SK-N-SH treated with all-trans-retinoic acid at 6 μM for 48 hours (cell line): Measurements from ENCODE around the gene CCDC57.

ENCODE experiments used
- ATAC-seq: fragments of 200-7000 bp; cut with Tn5 transposase; 3 replicates; pipeline ENCODE4 v1.9.1; 2020; ENCODE audit warnings: mild to moderate bottlenecking, moderate library complexity
- ARNTL ChIP-seq: fragments of 450-650 bp; formaldehyde crosslinking; IDR thresholded peaks from 2 replicates; pipeline ENCODE4 v1.5.0; 2020; ENCODE audit warnings: low read depth, mild to moderate bottlenecking, moderate library complexity, borderline replicate concordance
- BACH2 ChIP-seq: fragments of 250-450 bp; sonication (Bioruptor Pico); IDR thresholded peaks from 2 replicates; pipeline ENCODE4 v1.9.0; 2021; ENCODE audit warnings: mild to moderate bottlenecking, borderline replicate concordance
- CREB5 ChIP-seq: fragments of 250-450 bp; sonication (Bioruptor Pico); IDR thresholded peaks from 2 replicates; pipeline ENCODE4 v1.5.1; 2020; ENCODE audit warnings: low read depth, mild to moderate bottlenecking, moderate library complexity
- CSDC2 ChIP-seq: fragments of 250-450 bp; sonication (Bioruptor Pico); IDR thresholded peaks from 2 replicates; pipeline ENCODE4 v1.5.0; 2020; ENCODE audit warnings: mild to moderate bottlenecking, moderate library complexity
- CSRNP3 ChIP-seq: fragments of 250-450 bp; sonication (Bioruptor Pico); IDR thresholded peaks from 2 replicates; pipeline ENCODE4 v1.5.1; 2021; ENCODE audit warnings: mild to moderate bottlenecking, moderate library complexity
- ESRRG ChIP-seq: fragments of 250-450 bp; sonication (Bioruptor Pico); IDR thresholded peaks from 2 replicates; pipeline ENCODE4 v1.6.1; 2021; ENCODE audit warnings: mild to moderate bottlenecking
- GLIS3 ChIP-seq: fragments of 250-450 bp; sonication (Bioruptor Pico); IDR thresholded peaks from 2 replicates; pipeline ENCODE4 v1.5.0; 2020; ENCODE audit warnings: mild to moderate bottlenecking, moderate library complexity
- OSR1 ChIP-seq: fragments of 250-450 bp; sonication (Bioruptor Pico); IDR thresholded peaks from 2 replicates; pipeline ENCODE4 v1.8.0; 2022; ENCODE audit warnings: moderate library complexity, mild to moderate bottlenecking, inconsistent platforms
- PATZ1 ChIP-seq: fragments of 250-450 bp; sonication (Bioruptor Pico); IDR thresholded peaks from 2 replicates; pipeline ENCODE4 v1.8.0; 2020; ENCODE audit warnings: mild to moderate bottlenecking, moderate library complexity, borderline replicate concordance
- POU6F1 ChIP-seq: fragments of 250-450 bp; sonication (Bioruptor Pico); IDR thresholded peaks from 2 replicates; pipeline ENCODE4 v1.8.0; 2021; ENCODE audit warnings: low read depth, mild to moderate bottlenecking, moderate library complexity, borderline replicate concordance
- PPARA ChIP-seq: fragments of 250-450 bp; sonication (Bioruptor Pico); IDR thresholded peaks from 2 replicates; pipeline ENCODE4 v1.5.0; 2020; ENCODE audit warnings: mild to moderate bottlenecking, borderline replicate concordance
- RARB ChIP-seq: fragments of 250-450 bp; sonication (Bioruptor Pico); IDR thresholded peaks from 2 replicates; pipeline ENCODE4 v1.8.0; 2021; ENCODE audit warnings: mild to moderate bottlenecking, moderate library complexity
- SNAI2 ChIP-seq: fragments of 250-450 bp; sonication (Bioruptor Pico); IDR thresholded peaks from 2 replicates; pipeline ENCODE4 v1.5.0; 2020; ENCODE audit warnings: mild to moderate bottlenecking, moderate library complexity
- TCF4 ChIP-seq: fragments of 250-450 bp; sonication (Bioruptor Pico); IDR thresholded peaks from 2 replicates; pipeline ENCODE4 v1.8.0; 2021; ENCODE audit warnings: mild to moderate bottlenecking, moderate library complexity, borderline replicate concordance
- TOX ChIP-seq: fragments of 250-450 bp; sonication (Bioruptor Pico); IDR thresholded peaks from 2 replicates; pipeline ENCODE4 v1.8.0; 2021; ENCODE audit warnings: mild to moderate bottlenecking, moderate library complexity, borderline replicate concordance
- ZC3H10 ChIP-seq: fragments of 250-450 bp; sonication (Bioruptor Pico); IDR thresholded peaks from 2 replicates; pipeline ENCODE4 v1.5.1; 2021; ENCODE audit warnings: mild to moderate bottlenecking, moderate library complexity
- ZFP3 ChIP-seq: fragments of 250-450 bp; sonication (Bioruptor Pico); IDR thresholded peaks from 2 replicates; pipeline ENCODE4 v1.5.0; 2020; ENCODE audit warnings: mild to moderate bottlenecking, moderate library complexity
- ZFP30 ChIP-seq: fragments of 450-650 bp; formaldehyde crosslinking; IDR thresholded peaks from 2 replicates; pipeline ENCODE4 v1.5.0; 2022; ENCODE audit warnings: mild to moderate bottlenecking, moderate library complexity
- ZNF565 ChIP-seq: fragments of 450-650 bp; formaldehyde crosslinking; conservative IDR thresholded peaks from 2 replicates; pipeline ENCODE4 v1.5.0; 2020; ENCODE audit warnings: low read depth, mild to moderate bottlenecking, moderate library complexity
- ZNF70 ChIP-seq: fragments of 450-650 bp; formaldehyde crosslinking; IDR thresholded peaks from 2 replicates; pipeline ENCODE4 v1.5.0; 2020; ENCODE audit warnings: mild to moderate bottlenecking, moderate library complexity
- ZNF8 ChIP-seq: fragments of 450-650 bp; formaldehyde crosslinking; IDR thresholded peaks from 2 replicates; pipeline ENCODE4 v1.5.0; 2020; ENCODE audit warnings: mild to moderate bottlenecking, moderate library complexity

The CCDC57 gene

GRCh38 chr17:82094931-82095776 is 117.5 kb downstream of the CCDC57 start:
- no peak for ATAC-seq
- TF ChIP-seq RARB (CRISPR knock-in tag): no peak
- no peak for TF ChIP-seq TCF4 (CRISPR knock-in tag)
- no peak for TF ChIP-seq ZNF565 (CRISPR knock-in tag)
- TF ChIP-seq, all 23 proteins: peak for 0

- ATAC-seq: no peak
- TF ChIP-seq CSDC2 (CRISPR knock-in tag): no peak
- no peak for TF ChIP-seq ZFP30
- TF ChIP-seq ZNF8: no peak
- TF ChIP-seq PPARA (CRISPR knock-in tag): no peak
- TF ChIP-seq POU6F1 (CRISPR knock-in tag): no peak
- no peak for TF ChIP-seq ZFP3
- no peak for TF ChIP-seq OSR1 (CRISPR knock-in tag)
- TF ChIP-seq GLIS3: no peak
- TF ChIP-seq PATZ1: no peak
- TF ChIP-seq ARNTL: no peak
- TF ChIP-seq BACH2 (CRISPR knock-in tag): no peak
Observed at GRCh38 chr17:82092995-82093751, 119.5 kb downstream of the CCDC57 start.

GRCh38 chr17:82092628-82092994 is 120.0 kb downstream of the CCDC57 start:
- no peak for TF ChIP-seq GLIS3
- TF ChIP-seq CREB5 (CRISPR knock-in tag): no peak
- TF ChIP-seq TCF4 (CRISPR knock-in tag): no peak
- no peak for TF ChIP-seq CSDC2 (CRISPR knock-in tag)
- ATAC-seq: no peak

GRCh38 chr17:82092094-82092586 is 120.5 kb downstream of the CCDC57 start:
- no peak for ATAC-seq
- TF ChIP-seq TCF4 (CRISPR knock-in tag) (no peak), ESRRG (no peak), GLIS3 (no peak), SNAI2 (CRISPR knock-in tag) (no peak), CSRNP3 (CRISPR knock-in tag) (no peak), BACH2 (CRISPR knock-in tag) (no peak), CSDC2 (CRISPR knock-in tag) (no peak), ZFP3 (no peak), RARB (CRISPR knock-in tag) (no peak), ZNF8 (no peak), ZNF70 (CRISPR knock-in tag) (no peak), TOX (CRISPR knock-in tag) (no peak), ZC3H10 (CRISPR knock-in tag) (no peak), PATZ1 (no peak), ZFP30 (no peak), POU6F1 (CRISPR knock-in tag) (no peak), CREB5 (CRISPR knock-in tag) (no peak)
